ENCODE measurements around the gene ZNF8. TPM values are rescaled to one million over a fixed set of nuclear protein-coding genes. Genes with fewer than 3 reads are reported as not detected.

The ZNF8 gene
- total RNA-seq, 1 donor from 2014 or later = 6.0 TPM

GRCh38 chr19:58335630-58336029 lies 56.9 kb downstream of the ZNF8 start:
- Histone ChIP-seq H3K4me3 (no peak overlapping the region), H3K27me3 (no peaks in the 10 kb centered on the region), H3K9me3 (peaks cover 0 to 8% of the 10 kb centered on the region in 2 donors), H3K36me3 (peaks cover 39 to 54% of the 10 kb centered on the region in 2 donors), H3K27ac (no peak overlapping the region), H3K4me1 (no peaks in the 10 kb centered on the region)
- intact Hi-C loops (cut with DNase I) = no loop called here
- TF ChIP-seq, protein P1, sequence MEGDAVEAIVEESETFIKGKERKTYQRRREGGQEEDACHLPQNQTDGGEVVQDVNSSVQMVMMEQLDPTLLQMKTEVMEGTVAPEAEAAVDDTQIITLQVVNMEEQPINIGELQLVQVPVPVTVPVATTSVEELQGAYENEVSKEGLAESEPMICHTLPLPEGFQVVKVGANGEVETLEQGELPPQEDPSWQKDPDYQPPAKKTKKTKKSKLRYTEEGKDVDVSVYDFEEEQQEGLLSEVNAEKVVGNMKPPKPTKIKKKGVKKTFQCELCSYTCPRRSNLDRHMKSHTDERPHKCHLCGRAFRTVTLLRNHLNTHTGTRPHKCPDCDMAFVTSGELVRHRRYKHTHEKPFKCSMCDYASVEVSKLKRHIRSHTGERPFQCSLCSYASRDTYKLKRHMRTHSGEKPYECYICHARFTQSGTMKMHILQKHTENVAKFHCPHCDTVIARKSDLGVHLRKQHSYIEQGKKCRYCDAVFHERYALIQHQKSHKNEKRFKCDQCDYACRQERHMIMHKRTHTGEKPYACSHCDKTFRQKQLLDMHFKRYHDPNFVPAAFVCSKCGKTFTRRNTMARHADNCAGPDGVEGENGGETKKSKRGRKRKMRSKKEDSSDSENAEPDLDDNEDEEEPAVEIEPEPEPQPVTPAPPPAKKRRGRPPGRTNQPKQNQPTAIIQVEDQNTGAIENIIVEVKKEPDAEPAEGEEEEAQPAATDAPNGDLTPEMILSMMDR (IDR thresholded peaks at IDR 0.05) = no peak
- DNase-seq (ENCODE audit: low spot score in 2 of 2) = no peak

DNA sequence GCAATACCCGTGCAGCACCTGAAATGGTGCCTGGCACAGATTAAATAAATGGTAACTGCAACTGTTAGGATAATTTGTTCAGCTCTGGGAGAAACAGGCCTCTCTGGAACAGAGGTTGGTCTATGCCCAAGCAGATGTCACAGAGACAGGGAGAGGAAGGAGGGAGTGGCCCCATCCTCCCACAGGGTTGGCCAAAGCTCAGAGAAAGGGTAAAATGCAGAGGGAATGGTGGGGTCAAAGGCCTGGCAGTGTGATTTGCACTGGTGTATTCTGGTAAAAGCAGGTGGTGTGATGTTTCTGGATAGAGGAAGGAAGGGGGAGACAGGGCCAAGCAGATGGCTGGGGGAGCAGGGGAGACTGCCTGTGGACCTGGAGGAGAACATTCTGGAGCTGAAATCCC lies 57.5 kb downstream of the ZNF8 start:
- Histone ChIP-seq H3K4me3 (no peak overlapping the region), H3K9me3 (peaks cover 0 to 8% of the 10 kb centered on the region in 2 donors), H3K27me3 (no peaks in the 10 kb centered on the region), H3K36me3 (peaks cover 39 to 60% of the 10 kb centered on the region in 2 donors), H3K27ac (no peak overlapping the region), H3K4me1 (no peaks in the 10 kb centered on the region)
- DNase-seq (ENCODE audit: low spot score in 2 of 2) = no peak
- intact Hi-C loops (cut with DNase I) = no loop called here
- TF ChIP-seq, protein P1 (IDR thresholded peaks at IDR 0.05) = no peak

DNA sequence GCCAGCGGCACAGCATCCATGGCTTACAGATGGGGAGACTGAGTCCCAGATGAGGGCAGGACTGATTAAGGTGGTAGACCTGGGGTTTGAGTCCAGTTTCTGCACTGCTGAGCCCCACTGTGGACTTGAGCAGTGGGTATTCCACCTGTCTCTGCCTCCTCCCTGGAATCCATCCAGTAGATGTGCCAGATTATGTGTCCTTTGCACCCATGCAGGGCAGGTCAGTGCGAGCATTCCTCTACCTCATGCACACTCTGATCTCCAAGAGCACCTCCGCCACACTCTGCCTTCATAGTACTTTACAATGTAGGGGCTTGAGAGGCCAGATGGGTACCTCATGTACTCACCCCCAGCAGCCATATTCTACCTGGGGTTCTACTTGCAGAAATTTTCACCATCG lies 58.1 kb downstream of the ZNF8 start:
- Histone ChIP-seq H3K4me1 (no peaks in the 10 kb centered on the region), H3K27ac (no peak overlapping the region), H3K27me3 (no peaks in the 10 kb centered on the region), H3K4me3 (no peak overlapping the region), H3K9me3 (peaks cover 0 to 8% of the 10 kb centered on the region in 2 donors), H3K36me3 (peaks cover 39 to 66% of the 10 kb centered on the region in 2 donors)
- intact Hi-C loops (cut with DNase I) = no loop called here
- TF ChIP-seq, protein P1 (IDR thresholded peaks at IDR 0.05) = no peak
- DNase-seq (ENCODE audit: low spot score in 2 of 2) = no peak

GRCh38 chr19:58338336-58338735 lies 59.6 kb downstream of the ZNF8 start:
- no peak overlapping the region for H3K4me3 ChIP-seq
- no peak overlapping the region for H3K27ac ChIP-seq
- H3K9me3 ChIP-seq = peaks cover 0 to 8% of the 10 kb centered on the region in 2 donors
- TF ChIP-seq, protein P1 (IDR thresholded peaks at IDR 0.05) = no peak
- no peaks in the 10 kb centered on the region for H3K27me3 ChIP-seq
- intact Hi-C loops (cut with DNase I) = no loop called here
- no peak for DNase-seq (ENCODE audit: low spot score in 2 of 2)
- no peaks in the 10 kb centered on the region for H3K4me1 ChIP-seq
- H3K36me3 ChIP-seq = peaks cover 39 to 71% of the 10 kb centered on the region in 2 donors

DNA sequence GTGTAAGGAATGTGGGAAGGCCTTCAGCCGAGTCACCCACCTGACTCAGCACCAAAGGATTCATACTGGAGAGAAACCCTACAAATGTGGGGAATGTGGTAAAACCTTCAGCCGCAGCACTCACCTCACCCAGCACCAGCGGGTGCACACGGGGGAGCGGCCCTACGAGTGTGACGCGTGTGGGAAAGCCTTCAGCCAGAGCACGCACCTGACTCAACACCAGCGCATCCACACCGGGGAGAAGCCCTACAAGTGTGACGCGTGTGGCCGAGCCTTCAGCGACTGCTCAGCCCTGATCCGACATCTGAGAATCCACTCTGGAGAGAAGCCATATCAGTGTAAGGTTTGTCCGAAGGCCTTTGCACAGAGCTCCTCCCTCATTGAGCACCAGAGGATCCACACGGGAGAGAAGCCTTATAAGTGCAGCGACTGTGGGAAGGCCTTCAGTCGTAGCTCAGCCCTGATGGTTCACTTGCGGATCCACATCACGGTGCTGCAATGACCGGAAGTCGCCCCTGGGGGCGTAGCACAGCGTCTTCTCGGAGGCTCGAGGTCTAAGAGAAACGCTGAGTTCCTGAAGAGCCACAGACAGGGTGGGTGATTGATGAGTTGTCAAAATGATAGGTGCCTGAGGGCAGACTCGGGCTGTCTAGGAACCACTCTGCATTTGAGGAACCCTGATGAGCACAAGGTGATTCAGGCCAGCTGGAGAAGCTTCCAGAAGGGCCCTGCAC lies 60.2 kb downstream of the ZNF8 start:
- no peaks in the 10 kb centered on the region for H3K4me1 ChIP-seq
- peaks cover 39 to 71% of the 10 kb centered on the region in 2 donors for H3K36me3 ChIP-seq
- no peaks in the 10 kb centered on the region for H3K27me3 ChIP-seq
- TF ChIP-seq, protein P1 (IDR thresholded peaks at IDR 0.05) = no peak
- no peak for DNase-seq (ENCODE audit: low spot score in 2 of 2)
- intact Hi-C loops (cut with DNase I) = no loop called here
- peaks cover 0 to 8% of the 10 kb centered on the region in 2 donors for H3K9me3 ChIP-seq
- no peak overlapping the region for H3K27ac ChIP-seq
- no peak overlapping the region for H3K4me3 ChIP-seq

Measured in ascending aorta (tissue), 2 donors.